NCI-H460 (cell line): Measurements from ENCODE around the gene ZNF451. TPM values are rescaled to one million over a fixed set of nuclear protein-coding genes. Genes with fewer than 3 reads are reported as not detected.
"Not testable (repeated sequence)": the region's sequence is repeated elsewhere in the genome, so short reads cannot be mapped to it uniquely, and the experiment has no call there.

Source experiments
- DNase-seq: peaks from one replicate; pipeline ENCODE4 v3.0.0-alpha.2; 2016; ENCODE audit warnings: low read depth; ENCODE audit errors: extremely low read depth
- polyA plus RNA-seq: library from polyadenylated mRNA; depleted of rRNA; stranded (reverse); fragments of >200 nt; gene quantifications from 2 replicates; pipeline ENCODE4 v1.2.3, GENCODE V29; 2014; cell fraction: nucleus; rRNA removed
- total RNA-seq: library from RNA; depleted of rRNA; stranded (reverse); fragments of >200 nt; shearing (Covaris generic); gene quantifications from 2 replicates; pipeline ENCODE4 v1.2.3, GENCODE V29; 2014; rRNA removed

The ZNF451 gene, protein sequence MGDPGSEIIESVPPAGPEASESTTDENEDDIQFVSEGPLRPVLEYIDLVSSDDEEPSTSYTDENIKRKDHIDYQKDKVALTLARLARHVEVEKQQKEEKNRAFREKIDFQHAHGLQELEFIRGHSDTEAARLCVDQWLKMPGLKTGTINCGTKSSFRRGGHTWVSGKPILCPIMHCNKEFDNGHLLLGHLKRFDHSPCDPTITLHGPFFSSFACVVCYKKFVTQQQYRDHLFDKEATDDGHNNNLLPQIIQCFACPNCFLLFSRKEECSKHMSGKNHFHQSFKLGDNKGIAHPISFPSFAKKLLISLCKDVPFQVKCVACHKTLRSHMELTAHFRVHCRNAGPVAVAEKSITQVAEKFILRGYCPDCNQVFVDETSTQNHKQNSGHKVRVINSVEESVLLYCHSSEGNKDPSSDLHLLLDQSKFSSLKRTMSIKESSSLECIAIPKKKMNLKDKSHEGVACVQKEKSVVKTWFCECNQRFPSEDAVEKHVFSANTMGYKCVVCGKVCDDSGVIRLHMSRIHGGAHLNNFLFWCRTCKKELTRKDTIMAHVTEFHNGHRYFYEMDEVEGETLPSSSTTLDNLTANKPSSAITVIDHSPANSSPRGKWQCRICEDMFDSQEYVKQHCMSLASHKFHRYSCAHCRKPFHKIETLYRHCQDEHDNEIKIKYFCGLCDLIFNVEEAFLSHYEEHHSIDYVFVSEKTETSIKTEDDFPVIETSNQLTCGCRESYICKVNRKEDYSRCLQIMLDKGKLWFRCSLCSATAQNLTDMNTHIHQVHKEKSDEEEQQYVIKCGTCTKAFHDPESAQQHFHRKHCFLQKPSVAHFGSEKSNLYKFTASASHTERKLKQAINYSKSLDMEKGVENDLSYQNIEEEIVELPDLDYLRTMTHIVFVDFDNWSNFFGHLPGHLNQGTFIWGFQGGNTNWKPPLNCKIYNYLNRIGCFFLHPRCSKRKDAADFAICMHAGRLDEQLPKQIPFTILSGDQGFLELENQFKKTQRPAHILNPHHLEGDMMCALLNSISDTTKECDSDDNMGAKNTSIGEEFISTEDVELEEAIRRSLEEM
- total RNA-seq = 33.0 and 40.0 TPM in 2 replicates
- 32.2 and 32.9 TPM in 2 replicates for polyA plus RNA-seq

DNA sequence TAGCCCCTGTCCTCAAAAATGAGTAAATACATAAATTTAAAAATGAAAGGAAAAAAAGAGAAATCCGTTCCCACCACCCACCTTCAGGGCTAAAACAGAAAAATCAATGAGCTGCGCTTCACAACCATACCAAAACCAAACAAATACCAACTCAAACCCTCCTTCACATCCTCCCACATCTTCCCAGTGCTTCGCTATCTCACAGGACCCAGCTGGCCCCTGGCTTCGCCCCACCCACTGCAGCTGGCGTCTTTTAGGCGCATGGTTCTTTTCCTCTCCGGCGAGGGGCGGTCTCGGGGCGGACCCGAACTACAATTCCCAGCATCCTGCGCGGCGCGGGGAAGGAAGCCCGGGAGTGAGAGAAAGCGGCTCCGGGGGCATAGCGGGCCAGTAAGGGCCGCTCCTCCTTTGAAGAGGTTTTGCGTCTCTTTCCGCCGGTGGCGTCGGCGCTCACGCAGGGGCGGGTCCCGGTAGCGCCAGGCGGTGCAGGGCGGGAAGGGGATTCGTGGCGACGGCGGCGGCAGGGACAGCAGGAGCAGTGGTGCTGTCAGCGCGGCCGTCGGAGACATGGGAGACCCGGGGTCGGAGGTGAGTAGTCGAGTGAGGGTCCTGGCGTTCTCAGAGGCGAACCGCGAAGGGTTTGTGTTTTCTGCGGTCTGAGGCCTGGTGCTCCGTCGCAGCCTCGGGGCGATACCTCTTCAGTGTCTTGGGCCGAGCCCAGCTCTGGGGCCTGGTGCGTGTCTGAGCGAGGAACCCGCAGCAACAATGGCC is at the start of gene ZNF451:
ZNF451 (plus strand) TSS at position 502 of the 771 bp plus-strand sequence; CDS start at position 568, 66 bp downstream.
- DNase-seq = peak; percentile 95

GRCh38 chr6:57044061-57044460 is 45.9 kb upstream of the ZNF451 start:
- DNase-seq = not testable (repeated sequence)

GRCh38 chr6:57044568-57044967 is 45.4 kb upstream of the ZNF451 start:
- DNase-seq = no peak

DNA sequence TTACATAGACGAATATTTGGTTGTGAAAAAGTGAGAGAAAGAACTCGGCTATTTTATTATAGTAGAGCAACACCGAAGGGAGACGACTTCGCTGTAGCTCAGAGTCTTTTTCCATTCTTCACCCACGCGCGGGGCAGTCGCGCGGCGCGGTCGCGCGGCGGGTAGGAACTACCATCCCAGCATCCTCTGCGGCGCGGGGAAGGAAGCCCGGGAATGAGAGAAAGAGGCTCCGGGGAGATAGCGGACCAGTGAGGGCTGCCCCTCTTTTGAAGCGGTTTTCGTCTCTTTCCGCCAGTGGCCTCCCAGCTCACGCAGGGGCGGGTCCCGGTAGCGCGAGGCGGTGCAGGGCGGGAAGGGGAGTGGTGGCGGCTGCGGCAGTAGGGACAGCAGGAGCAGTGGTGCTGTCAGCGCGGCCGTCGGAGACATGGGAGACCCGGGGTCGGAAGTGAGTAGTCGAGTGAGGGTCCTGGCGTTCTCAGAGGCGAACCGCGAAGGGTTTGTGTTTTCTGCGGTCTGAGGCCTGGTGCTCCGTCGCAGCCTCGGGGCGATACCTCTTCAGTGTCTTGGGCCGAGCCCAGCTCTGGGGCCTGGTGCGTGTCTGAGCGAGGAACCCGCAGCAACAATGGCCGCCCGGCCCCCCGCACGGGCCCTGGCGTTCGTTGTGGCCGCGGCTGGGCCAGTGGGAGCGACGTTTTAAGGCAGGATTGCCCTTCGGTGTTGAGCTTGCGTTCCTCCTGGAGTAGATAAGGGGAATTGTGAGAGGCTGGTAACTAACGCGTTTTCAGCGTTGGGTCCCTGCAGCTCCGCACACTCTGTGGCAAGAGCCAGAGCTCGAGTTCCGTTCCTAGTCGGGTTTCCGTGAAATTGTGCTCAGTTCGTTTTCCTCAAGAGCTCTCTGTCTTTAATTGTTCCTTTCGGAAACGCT is 43.4 kb upstream of the ZNF451 start, which contains the start of gene KIAA1586:
KIAA1586 (plus strand) TSS at position 362 of the 925 bp plus-strand sequence; CDS start at position 425, 63 bp downstream.
- DNase-seq = peak; percentile 72

- not testable (repeated sequence) for DNase-seq
Measured at GRCh38 chr6:57047257-57047585, 42.8 kb upstream of the ZNF451 start.

DNA sequence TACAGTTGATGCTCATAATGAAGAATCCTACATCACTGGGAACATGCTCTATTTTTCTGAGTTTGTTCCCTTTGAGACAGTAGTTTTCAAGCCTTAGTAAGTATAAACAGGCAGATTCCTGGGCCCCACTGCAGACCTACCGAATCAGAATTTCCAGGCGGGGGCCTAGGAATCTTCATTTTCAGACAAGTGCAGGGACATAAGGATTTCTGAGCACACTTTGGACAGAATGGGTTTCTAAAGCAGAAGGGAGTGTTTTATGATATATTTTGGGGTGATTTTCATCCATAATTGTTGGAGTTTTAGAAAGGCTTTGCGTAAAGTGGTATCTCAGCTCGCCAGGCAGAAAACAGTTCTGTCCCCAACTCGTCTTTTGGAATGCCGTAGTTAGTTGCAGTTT is 42.1 kb upstream of the ZNF451 start:
- not testable (repeated sequence) for DNase-seq

- DNase-seq = no peak
Measured at GRCh38 chr6:57048577-57048976, 41.4 kb upstream of the ZNF451 start.

DNA sequence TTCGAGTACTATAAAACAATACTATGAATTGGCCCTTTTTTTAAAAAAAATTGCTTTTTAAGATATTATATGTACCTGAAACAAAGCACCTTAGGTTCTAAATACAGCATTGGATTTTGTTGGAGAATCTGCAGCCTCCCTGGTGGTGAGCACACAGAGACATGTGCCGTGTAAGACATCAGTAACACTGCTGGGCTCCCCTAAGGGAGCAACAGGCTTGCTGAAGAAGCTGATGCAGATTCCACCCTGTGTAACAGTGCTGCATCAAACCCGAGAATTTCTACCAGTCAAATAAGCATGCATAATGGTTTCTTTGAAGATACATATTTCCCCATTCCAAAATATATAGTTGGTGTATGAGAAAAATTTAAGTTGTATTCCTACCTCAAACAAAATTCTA is 26.1 kb upstream of the ZNF451 start:
- no peak for DNase-seq

GRCh38 chr6:57064809-57065208 is 25.2 kb upstream of the ZNF451 start:
- DNase-seq = no peak

DNA sequence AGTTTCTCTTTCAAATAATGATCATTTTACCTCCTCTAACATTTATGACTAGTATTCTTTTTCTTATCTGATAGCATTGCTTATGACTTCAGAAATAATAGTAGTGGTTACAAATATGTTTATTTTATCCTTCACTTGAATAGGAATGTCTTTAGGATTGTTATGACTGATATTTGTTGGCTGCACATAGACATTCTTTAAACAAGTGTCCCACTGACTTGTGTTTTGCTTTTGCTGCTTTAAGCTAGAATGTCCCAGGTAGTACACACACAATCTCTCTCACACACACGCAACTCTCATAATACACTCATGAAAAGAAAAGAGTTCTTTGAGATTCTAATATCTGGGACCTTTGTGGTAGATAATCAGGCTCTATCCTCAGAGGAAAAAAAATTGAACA is 21.9 kb upstream of the ZNF451 start:
- no peak for DNase-seq

- no peak for DNase-seq
Measured at GRCh38 chr6:57069228-57069627, 20.8 kb upstream of the ZNF451 start.

DNA sequence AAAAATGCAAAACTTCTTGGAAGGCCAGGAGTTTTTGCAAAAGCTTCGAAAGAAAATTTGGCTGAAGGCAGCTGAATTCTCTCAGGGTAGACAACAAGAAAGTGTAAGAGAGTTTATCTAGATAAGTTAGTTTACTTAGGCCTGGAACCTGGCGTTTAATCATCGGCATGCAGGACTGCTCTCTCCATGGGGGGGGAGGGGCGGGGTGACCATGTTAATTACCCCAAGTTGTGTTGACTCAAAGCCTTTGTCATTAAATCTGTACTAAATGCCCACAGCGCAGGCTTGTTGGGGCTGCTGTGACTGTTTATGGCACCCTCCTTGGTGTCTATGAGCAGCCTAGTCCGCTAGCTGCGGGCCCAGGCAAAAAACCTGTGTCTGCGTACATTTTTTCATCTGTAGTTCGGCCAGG is 20.1 kb upstream of the ZNF451 start:
- DNase-seq = no peak

DNA sequence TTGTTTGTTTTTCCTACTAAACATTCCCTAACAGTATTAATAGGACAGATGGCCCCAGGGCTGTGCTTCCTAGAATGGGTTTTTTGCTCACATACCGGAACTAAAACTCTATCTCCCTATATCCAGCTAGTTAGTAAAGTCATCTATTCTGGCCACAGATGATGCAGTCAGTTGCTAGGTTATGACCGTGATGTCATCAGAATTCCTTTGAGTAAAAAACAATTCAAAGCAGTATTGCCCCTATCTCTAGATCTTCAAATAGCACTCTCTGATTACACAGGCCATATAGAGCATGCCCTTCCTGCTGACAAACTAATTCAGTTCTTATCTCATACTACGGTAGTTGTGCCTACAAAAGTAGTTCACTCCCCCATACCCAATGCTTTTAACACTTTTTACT is 17.9 kb upstream of the ZNF451 start:
- no peak for DNase-seq

DNA sequence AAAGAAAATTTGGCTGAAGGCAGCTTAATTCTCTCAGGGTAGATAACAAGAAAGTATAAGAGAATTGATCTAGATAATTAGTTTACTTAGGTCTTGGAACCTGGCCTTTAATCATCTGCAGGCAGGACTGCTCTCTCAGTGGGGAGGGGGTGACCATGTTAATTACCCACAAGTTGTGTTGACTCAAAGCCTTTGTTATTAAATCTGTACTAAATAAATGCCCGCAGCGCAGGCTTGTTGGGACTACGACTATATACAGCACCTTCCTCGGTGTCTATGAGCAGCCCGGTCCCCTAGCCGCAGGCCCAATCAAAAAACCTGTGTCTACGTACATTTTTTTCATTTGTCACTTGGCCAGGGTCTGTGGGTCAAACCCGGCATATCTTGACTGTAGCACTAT is 15.6 kb upstream of the ZNF451 start:
- DNase-seq = no peak

- no peak for DNase-seq
Measured at GRCh38 chr6:57075092-57075491, 14.9 kb upstream of the ZNF451 start.

DNA sequence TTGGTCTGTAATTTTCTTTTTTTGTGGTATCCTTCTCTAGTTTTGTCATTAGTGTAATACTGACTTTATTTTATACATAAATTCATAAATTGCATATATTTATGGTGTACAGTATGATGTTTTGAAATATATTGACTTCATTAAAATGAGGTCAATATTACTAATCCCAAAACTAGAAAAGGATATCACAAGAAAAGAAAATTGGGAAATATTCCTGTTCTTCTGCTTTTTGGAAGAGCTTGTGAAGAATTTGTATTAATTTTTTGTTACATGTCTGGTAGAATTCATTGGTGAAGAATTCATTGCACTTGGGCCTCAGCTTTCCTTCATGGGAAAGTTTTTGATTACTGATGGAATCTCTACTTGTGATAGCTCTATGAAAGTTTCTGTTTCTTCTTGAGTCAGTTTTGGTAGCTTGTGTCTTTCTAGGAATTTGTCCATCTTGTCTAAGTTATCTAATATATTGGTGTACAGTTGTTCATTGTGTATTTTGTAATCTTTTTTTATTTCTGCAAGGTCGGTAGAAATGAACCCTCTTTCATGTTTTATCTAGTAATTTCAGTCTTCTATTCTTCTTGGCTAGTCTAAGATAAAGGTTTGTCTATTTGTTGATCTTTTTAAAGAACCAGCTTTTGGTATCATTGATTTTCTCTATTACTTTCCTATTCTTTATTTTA is 11.3 kb upstream of the ZNF451 start:
- DNase-seq = no peak

DNA sequence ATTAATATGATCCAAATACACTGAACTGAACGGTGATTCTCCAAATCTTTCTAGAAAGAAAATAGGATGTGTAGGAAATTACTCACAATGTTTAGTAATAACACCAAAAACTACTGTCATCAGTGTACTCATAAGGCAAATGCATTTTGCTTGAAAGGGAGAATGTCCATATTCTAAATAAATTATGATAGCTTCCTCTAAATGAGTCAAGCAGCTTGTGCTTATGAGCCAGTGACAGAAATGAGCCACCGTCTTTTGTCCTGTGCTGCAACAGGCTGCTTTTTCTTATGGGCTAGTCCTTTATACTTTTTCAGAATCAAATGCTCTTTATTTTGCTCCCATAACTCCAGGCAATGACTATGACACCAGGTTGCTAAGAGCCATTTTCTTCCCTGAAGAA is 4.5 kb upstream of the ZNF451 start:
- DNase-seq = no peak

- no peak for DNase-seq
Measured at GRCh38 chr6:57086843-57087242, 3.1 kb upstream of the ZNF451 start.

DNA sequence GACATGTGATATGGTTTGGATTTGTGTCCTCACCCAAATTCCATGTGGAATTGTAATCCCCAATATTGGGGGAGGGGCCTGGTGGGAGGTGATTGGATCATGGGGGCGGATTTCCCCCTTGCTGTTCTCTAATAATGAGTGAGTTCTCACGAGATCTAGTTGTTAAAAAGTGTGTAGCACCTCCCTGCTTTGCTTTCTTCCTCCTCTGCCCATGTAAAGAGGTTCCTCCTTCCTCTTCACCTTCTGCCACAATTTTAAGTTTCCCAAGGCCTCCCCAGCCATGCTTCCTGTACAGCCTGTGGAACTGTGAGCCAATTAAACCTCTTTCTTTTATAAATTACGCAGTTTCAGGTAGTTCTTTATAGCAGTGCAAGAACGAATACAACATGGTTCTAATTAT is 2.1 kb upstream of the ZNF451 start:
- DNase-seq = no peak
